ENCODE measurements around the gene ARHGAP15.

ARHGAP15 gene

DNA sequence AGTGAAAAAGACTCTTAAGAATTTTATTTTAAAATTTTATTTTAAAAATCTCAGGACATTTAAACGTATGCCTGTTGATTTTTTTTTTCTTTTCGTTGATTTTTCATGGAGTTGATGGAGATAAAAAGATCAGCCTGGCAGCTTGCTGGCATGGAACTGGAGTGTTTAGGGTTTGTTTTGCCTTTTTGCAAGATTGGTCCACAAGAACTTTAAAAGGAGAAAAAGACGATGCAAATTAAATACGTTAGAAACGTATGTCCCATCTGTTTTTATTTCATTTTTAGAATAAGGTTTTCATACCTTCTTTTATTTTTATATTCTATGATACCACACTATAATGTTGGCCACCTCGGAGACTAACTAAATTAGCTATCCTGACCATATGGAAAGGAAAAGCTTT, 254.9 kb downstream of the ARHGAP15 start:
- Histone ChIP-seq H3K4me2 (ENCODE audit: low read depth, low read length, poor library complexity, severe bottlenecking) (no peak overlapping the region), H3K36me3 (ENCODE audit: low read length) (no peaks in the 10 kb centered on the region), H3K27me3 (ENCODE audit: low read length) (no peaks in the 10 kb centered on the region), H3K9me2 (replicated peaks; ENCODE audit: insufficient read depth, low read length) (no peaks in the 10 kb centered on the region), H3K9ac (ENCODE audit: low read length) (no peak overlapping the region), H4K20me1 (ENCODE audit: low read depth, low read length) (no peaks in the 10 kb centered on the region), H3K27ac (ENCODE audit: low read depth, low read length) (no peak overlapping the region), H3F3A (ENCODE audit: insufficient read depth) (no peaks in the 10 kb centered on the region), H3K9me3 (ENCODE audit: insufficient read depth, low read length) (no peaks in the 10 kb centered on the region), H3K4me3 (ENCODE audit: insufficient read depth, low read length, poor library complexity, severe bottlenecking) (no peak overlapping the region), H2AFZ (ENCODE audit: low read depth, low read length, severe bottlenecking) (no peak overlapping the region), H3K79me2 (ENCODE audit: insufficient read depth, low read length) (no peaks in the 10 kb centered on the region)
- TF ChIP-seq EZH2phosphoT487 (conservative IDR thresholded peaks at IDR 0.05; ENCODE audit: low read length) = no peak
- TF ChIP-seq, protein P1, sequence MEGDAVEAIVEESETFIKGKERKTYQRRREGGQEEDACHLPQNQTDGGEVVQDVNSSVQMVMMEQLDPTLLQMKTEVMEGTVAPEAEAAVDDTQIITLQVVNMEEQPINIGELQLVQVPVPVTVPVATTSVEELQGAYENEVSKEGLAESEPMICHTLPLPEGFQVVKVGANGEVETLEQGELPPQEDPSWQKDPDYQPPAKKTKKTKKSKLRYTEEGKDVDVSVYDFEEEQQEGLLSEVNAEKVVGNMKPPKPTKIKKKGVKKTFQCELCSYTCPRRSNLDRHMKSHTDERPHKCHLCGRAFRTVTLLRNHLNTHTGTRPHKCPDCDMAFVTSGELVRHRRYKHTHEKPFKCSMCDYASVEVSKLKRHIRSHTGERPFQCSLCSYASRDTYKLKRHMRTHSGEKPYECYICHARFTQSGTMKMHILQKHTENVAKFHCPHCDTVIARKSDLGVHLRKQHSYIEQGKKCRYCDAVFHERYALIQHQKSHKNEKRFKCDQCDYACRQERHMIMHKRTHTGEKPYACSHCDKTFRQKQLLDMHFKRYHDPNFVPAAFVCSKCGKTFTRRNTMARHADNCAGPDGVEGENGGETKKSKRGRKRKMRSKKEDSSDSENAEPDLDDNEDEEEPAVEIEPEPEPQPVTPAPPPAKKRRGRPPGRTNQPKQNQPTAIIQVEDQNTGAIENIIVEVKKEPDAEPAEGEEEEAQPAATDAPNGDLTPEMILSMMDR (IDR thresholded peaks at IDR 0.05; ENCODE audit: insufficient read depth, low read length, poor library complexity, severe bottlenecking) = no peak

DNA sequence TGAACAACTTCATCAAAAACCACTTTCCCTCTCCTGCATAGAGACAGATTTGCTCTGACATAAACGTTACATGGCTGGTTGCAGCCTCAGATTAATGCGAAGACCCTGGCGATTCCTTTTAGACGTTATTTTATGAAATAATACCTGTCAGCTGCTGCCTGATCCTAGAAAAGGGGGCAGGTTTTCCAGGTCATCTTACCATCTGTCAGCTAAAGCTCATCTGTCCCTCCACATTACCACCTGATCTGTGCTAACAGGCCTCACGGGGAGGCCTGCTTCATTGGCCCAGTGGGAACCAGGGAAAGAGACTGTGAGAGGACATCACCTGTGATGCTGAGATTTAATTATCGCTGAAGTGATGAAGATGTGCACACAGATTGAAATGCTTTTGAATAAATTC, 261.0 kb downstream of the ARHGAP15 start:
- no peaks in the 10 kb centered on the region for H3K27me3 ChIP-seq (ENCODE audit: low read length)
- TF ChIP-seq, protein P1 (IDR thresholded peaks at IDR 0.05; ENCODE audit: insufficient read depth, low read length, poor library complexity, severe bottlenecking) = no peak
- TF ChIP-seq EZH2phosphoT487 (conservative IDR thresholded peaks at IDR 0.05; ENCODE audit: low read length) = no peak
- H3K9ac ChIP-seq (ENCODE audit: low read length) = no peak overlapping the region
- no peak overlapping the region for H3K4me2 ChIP-seq (ENCODE audit: low read depth, low read length, poor library complexity, severe bottlenecking)
- no peaks in the 10 kb centered on the region for H4K20me1 ChIP-seq (ENCODE audit: low read depth, low read length)
- H3K36me3 ChIP-seq (ENCODE audit: low read length) = no peaks in the 10 kb centered on the region
- H3K9me2 ChIP-seq (replicated peaks; ENCODE audit: insufficient read depth, low read length) = no peaks in the 10 kb centered on the region
- H2AFZ ChIP-seq (ENCODE audit: low read depth, low read length, severe bottlenecking) = no peak overlapping the region
- no peaks in the 10 kb centered on the region for H3K79me2 ChIP-seq (ENCODE audit: insufficient read depth, low read length)
- no peak overlapping the region for H3K27ac ChIP-seq (ENCODE audit: low read depth, low read length)
- H3F3A ChIP-seq (ENCODE audit: insufficient read depth) = no peaks in the 10 kb centered on the region
- no peak overlapping the region for H3K4me3 ChIP-seq (ENCODE audit: insufficient read depth, low read length, poor library complexity, severe bottlenecking)
- H3K9me3 ChIP-seq (ENCODE audit: insufficient read depth, low read length) = no peaks in the 10 kb centered on the region

DNA sequence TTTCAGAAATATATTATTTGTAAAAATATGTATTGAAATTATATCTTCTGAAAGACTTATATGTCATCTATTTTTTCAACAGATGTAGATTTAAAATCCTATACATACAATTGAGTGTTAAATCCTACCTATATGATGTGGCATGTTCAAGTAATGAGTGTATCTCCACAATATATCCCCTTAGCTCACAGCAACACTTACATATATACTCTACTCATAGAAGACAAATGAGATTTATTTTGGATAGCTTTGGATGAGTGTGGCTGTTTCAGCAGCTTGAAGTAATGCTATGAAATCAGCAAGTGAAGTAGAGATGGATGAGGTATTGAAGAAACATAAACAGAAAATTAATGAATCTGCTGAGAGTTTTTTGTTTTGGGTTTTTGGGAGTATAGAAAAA, 263.1 kb downstream of the ARHGAP15 start:
- Histone ChIP-seq H3K9me2 (replicated peaks; ENCODE audit: insufficient read depth, low read length) (no peaks in the 10 kb centered on the region), H3K4me3 (ENCODE audit: insufficient read depth, low read length, poor library complexity, severe bottlenecking) (no peak overlapping the region), H3K27ac (ENCODE audit: low read depth, low read length) (no peak overlapping the region), H3K9ac (ENCODE audit: low read length) (no peak overlapping the region), H3K79me2 (ENCODE audit: insufficient read depth, low read length) (no peaks in the 10 kb centered on the region), H3K27me3 (ENCODE audit: low read length) (no peaks in the 10 kb centered on the region), H4K20me1 (ENCODE audit: low read depth, low read length) (no peaks in the 10 kb centered on the region), H3F3A (ENCODE audit: insufficient read depth) (no peaks in the 10 kb centered on the region), H3K4me2 (ENCODE audit: low read depth, low read length, poor library complexity, severe bottlenecking) (no peak overlapping the region), H2AFZ (ENCODE audit: low read depth, low read length, severe bottlenecking) (no peak overlapping the region), H3K9me3 (ENCODE audit: insufficient read depth, low read length) (no peaks in the 10 kb centered on the region), H3K36me3 (ENCODE audit: low read length) (no peaks in the 10 kb centered on the region)
- TF ChIP-seq EZH2phosphoT487 (conservative IDR thresholded peaks at IDR 0.05; ENCODE audit: low read length) = no peak
- TF ChIP-seq, protein P1 (IDR thresholded peaks at IDR 0.05; ENCODE audit: insufficient read depth, low read length, poor library complexity, severe bottlenecking) = no peak

Measured in SU-DHL-6 (cell line).